Calu3 (cell line): Measurements from ENCODE around the gene SCARB1. TPM values are rescaled to one million over a fixed set of nuclear protein-coding genes. Genes with fewer than 3 reads are reported as not detected.

Experiments used
- BruUV-seq: library from RNA; stranded (reverse); fragments of 400-500 nt; replicated peaks from 2 replicates; lab custom pipeline; 2021; lab: Mats Ljungman, UMichigan
- CTCF ChIA-PET: fragments of 300-600 bp; sonication (Branson Sonifier 250); formaldehyde crosslinking; loops from one replicate; lab custom pipeline; 2022; ENCODE audit warnings: antibody characterized with exemption; lab: Charles Lee
- DNase-seq: peaks from one replicate; pipeline ENCODE4 v3.0.0; 2022
- H3K27ac Mint-ChIP-seq: one replicate; pipeline ENCODE4 v1.8.0; 2022; ENCODE audit warnings: mixed read lengths; ENCODE audit not compliant: unreplicated experiment
- H3K27me3 Mint-ChIP-seq: one replicate; pipeline ENCODE4 v1.8.0; 2022; ENCODE audit warnings: mixed read lengths; ENCODE audit not compliant: unreplicated experiment
- H3K36me3 Mint-ChIP-seq: one replicate; pipeline ENCODE4 v1.8.0; 2022; ENCODE audit warnings: mild to moderate bottlenecking, moderate library complexity, mixed read lengths; ENCODE audit not compliant: insufficient read depth, unreplicated experiment
- H3K4me1 Mint-ChIP-seq: one replicate; pipeline ENCODE4 v1.8.0; 2022; ENCODE audit warnings: mild to moderate bottlenecking, low read depth, mixed read lengths; ENCODE audit not compliant: unreplicated experiment
- H3K4me3 Mint-ChIP-seq: one replicate; pipeline ENCODE4 v1.8.0; 2022; ENCODE audit warnings: mild to moderate bottlenecking, low read depth, moderate library complexity, mixed read lengths; ENCODE audit not compliant: unreplicated experiment
- H3K9me3 Mint-ChIP-seq: one replicate; pipeline ENCODE4 v1.8.0; 2022; ENCODE audit warnings: low read depth, mixed read lengths; ENCODE audit not compliant: unreplicated experiment
- intact Hi-C: fragments of 100-400 bp; cut with micrococcal nuclease; formaldehyde crosslinking; loops from one replicate; pipeline ENCODE4 v1.10.0; 2022; ENCODE audit not compliant: unreplicated experiment
- total RNA-seq: library from RNA; stranded (reverse); gene quantifications from 2 replicates; pipeline ENCODE4 v1.2.3, GENCODE V29; 2022
- TF ChIP-seq, protein P1 (sequence below): fragments of 200-600 bp; IDR thresholded peaks from one replicate; pipeline ENCODE4 v1.8.0; 2022; ENCODE audit warnings: antibody characterized with exemption; ENCODE audit not compliant: unreplicated experiment

The SCARB1 gene
- total RNA-seq, 1 experiment from 2014 or later = 51.6 TPM

DNA sequence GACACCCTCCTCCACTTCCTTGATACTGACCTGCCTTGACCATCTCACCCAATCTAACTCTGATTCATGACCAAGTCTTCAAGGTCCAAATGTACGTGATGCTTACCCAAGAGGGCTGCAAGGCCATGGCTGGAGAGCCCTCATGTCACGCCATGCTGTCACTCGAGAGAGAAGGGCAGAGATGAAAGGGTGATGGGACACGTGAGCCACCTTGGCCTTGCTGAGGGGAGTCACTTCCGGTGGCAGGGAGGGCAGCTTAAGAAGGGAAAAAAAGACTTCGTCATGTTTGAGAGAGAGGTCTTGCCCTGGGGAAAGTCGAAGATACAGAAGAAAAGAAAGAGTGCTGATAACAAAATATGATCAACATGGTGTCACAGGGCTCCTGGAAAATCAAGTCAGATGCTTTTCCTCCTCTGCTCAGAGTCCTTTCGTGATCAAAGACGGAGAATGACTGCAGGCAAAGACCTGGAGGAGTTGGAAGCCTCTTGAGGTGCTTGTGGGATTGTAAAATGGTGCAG lies 3.3 kb upstream of the SCARB1 start:
- Mint-ChIP-seq H3K9me3 (peaks cover 2% of the 10 kb centered on the region), H3K27ac (no peak overlapping the region), H3K36me3 (peaks cover 23% of the 10 kb centered on the region), H3K27me3 (no peaks in the 10 kb centered on the region), H3K4me3 (no peak overlapping the region), H3K4me1 (peaks cover 24% of the 10 kb centered on the region)
- TF ChIP-seq, protein P1, sequence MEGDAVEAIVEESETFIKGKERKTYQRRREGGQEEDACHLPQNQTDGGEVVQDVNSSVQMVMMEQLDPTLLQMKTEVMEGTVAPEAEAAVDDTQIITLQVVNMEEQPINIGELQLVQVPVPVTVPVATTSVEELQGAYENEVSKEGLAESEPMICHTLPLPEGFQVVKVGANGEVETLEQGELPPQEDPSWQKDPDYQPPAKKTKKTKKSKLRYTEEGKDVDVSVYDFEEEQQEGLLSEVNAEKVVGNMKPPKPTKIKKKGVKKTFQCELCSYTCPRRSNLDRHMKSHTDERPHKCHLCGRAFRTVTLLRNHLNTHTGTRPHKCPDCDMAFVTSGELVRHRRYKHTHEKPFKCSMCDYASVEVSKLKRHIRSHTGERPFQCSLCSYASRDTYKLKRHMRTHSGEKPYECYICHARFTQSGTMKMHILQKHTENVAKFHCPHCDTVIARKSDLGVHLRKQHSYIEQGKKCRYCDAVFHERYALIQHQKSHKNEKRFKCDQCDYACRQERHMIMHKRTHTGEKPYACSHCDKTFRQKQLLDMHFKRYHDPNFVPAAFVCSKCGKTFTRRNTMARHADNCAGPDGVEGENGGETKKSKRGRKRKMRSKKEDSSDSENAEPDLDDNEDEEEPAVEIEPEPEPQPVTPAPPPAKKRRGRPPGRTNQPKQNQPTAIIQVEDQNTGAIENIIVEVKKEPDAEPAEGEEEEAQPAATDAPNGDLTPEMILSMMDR = no peak
- BruUV-seq = no TSS peak
- intact Hi-C loops = no loop called here
- CTCF ChIA-PET = no interaction called here
- DNase-seq = no peak

- BruUV-seq = no TSS peak
- Mint-ChIP-seq H3K36me3 (peaks cover 23% of the 10 kb centered on the region), H3K4me3 (no peak overlapping the region), H3K9me3 (peaks cover 2% of the 10 kb centered on the region), H3K4me1 (peaks cover 31% of the 10 kb centered on the region), H3K27me3 (no peaks in the 10 kb centered on the region), H3K27ac (no peak overlapping the region)
- CTCF ChIA-PET = no interaction called here
- TF ChIP-seq, protein P1 = no peak
- intact Hi-C loops = no loop called here
- DNase-seq = no peak
These were observed 2.7 kb upstream of the SCARB1 start for GRCh38 chr12:124866195-124866882.

DNA sequence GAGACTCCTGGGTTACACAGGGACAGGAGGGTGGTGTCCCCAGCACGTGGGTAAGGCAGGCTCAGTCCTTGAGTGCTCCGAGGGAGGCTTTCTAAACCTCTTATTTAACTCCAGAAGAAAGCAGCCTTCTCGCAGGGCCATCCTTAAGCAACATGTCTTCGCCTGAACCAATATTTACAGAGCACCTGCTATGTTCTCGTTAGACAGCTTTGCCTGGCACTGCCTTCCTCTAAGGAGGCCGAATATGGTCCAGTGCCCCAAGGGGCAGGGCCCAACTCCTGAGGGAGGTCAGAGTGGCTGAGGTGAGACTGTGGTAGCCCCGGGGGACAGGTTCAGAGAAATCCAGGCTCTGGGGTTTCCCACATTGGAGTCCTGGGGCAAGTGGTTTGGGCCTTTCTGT lies 2.1 kb upstream of the SCARB1 start:
- no peaks in the 10 kb centered on the region for H3K27me3 Mint-ChIP-seq
- intact Hi-C loops = no loop called here
- no peak overlapping the region for H3K27ac Mint-ChIP-seq
- H3K4me3 Mint-ChIP-seq = no peak overlapping the region
- H3K9me3 Mint-ChIP-seq = peaks cover 2% of the 10 kb centered on the region
- no peak for DNase-seq
- CTCF ChIA-PET = no interaction called here
- BruUV-seq = no TSS peak
- peaks cover 31% of the 10 kb centered on the region for H3K4me1 Mint-ChIP-seq
- H3K36me3 Mint-ChIP-seq = peaks cover 23% of the 10 kb centered on the region
- TF ChIP-seq, protein P1 = no peak

- DNase-seq = no peak
- H3K4me1 Mint-ChIP-seq = peaks cover 31% of the 10 kb centered on the region
- H3K27ac Mint-ChIP-seq = peak overlapping the region; percentile 86
- no peaks in the 10 kb centered on the region for H3K27me3 Mint-ChIP-seq
- TF ChIP-seq, protein P1 = no peak
- CTCF ChIA-PET = no interaction called here
- H3K9me3 Mint-ChIP-seq = peaks cover 2% of the 10 kb centered on the region
- H3K36me3 Mint-ChIP-seq = peaks cover 23% of the 10 kb centered on the region
- BruUV-seq = no TSS peak
- H3K4me3 Mint-ChIP-seq = peak overlapping the region; percentile 75
- intact Hi-C loops = no loop called here
These were observed 675 bp upstream of the SCARB1 start for GRCh38 chr12:124864326-124864752.
